GM19452 (cell line): ENCODE measurements around the gene KIRREL2.

Experiments used
- ATAC-seq: cut with Tn5 transposase; IDR thresholded peaks from one replicate; pipeline ENCODE4 v1.9.1; 2021; ENCODE audit not compliant: unreplicated experiment

KIRREL2 gene

GRCh38 chr19:35913589-35913988 is 56.9 kb downstream of the KIRREL2 start:
- ATAC-seq, result no peak

GRCh38 chr19:35915443-35915842 is 58.7 kb downstream of the KIRREL2 start:
- no peak for ATAC-seq
